Nucleus accumbens (tissue), 56 donors: ENCODE data around the gene IL18.
"Not testable (repeated sequence)": the region's sequence is repeated elsewhere in the genome, so short reads cannot be mapped to it uniquely, and the experiment has no call there.

Experiments
- DNase-seq, 56 donors: peaks; one replicate each; lab custom pipeline; 2025; lab: John Stamatoyannopoulos, UW

IL18 gene

DNA sequence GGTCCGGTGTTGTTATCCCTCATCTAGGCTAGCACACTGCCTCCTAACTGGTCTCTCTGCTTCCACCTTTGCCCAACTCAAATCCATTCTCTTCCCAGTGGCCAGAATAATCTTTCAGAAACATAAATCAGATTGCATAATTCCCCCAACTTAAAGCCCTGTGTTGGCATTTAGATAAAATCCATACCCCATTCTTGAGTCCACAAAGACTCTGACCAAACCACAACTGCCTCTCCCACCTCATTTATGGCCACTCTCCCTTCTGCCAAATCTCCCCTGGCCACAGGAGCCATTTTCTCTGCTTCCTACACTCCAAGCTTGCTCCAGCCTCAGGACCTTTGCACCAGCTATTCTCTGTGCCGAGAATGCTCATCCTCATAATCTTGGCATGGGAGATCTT, 36.8 kb downstream of the IL18 start:
- DNase-seq = no peak

DNA sequence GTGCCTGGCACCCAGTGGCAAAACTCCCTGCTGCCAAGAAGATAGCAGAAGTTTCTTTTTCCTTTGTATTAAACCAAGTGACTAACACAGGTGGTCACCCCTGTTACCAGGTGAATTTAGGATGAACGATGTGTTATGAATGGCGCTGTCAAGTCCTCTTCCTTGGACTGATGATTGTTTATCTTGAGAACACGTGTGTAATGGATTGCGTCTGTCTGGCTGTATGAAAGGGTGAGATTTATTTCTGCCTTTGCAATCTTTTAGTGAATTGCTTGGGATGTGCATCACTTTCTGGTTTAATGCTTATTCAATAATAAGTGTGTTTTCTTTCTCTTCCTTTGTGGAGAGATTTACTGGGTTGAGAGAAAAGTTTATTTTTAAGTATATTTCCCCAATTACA, 40.8 kb downstream of the IL18 start:
- DNase-seq = no peak

DNA sequence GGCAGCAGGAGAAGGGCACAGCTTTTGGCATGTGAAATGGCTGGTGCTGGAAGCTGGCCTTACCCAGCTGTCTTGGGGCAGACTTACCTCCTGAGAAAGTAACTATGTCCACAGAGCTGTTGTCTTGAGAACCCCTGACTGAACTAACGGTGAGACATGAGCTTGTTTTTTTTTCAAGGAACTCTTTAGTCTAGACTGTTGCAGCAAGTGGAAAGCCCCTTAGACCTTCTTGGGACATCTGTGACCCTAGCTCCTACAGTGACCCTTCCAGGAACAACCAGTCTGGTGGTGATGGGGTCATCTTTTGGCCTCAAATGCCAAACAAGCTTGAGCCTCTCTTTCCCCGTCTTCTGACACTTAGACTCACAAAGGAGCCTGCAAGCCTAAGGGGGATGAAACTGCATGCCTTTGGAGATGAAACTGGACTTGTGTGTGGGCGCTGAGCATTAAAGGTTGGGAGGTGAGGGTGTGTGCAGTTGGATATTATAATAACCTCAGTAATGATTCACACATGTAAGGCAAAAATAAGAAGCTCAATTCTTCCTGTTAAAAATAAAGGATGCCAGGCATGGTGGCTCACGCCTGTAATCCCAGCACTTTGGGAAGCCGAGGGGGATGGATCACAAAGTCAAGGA, 41.8 kb downstream of the IL18 start:
- DNase-seq = no peak

DNA sequence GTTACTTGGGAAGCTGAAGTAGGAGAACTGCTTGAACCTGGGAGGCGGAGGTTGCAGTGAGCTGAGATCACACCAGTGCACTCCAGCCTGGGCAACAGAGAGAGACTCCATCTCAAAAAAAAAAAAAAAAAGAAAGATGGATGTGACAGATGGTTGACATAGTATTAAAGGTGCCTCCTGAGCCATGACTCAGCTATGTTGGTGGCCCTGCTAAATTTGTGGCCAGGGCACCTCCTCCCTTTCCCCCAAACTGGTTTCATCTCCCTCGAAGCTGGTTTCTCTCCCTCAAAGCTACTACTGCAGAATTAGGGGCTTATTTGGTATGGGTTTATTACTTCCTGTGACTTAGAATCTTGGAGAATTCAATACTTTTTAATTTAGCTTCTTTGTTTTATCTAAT, 45.7 kb downstream of the IL18 start:
- DNase-seq = no peak

DNA sequence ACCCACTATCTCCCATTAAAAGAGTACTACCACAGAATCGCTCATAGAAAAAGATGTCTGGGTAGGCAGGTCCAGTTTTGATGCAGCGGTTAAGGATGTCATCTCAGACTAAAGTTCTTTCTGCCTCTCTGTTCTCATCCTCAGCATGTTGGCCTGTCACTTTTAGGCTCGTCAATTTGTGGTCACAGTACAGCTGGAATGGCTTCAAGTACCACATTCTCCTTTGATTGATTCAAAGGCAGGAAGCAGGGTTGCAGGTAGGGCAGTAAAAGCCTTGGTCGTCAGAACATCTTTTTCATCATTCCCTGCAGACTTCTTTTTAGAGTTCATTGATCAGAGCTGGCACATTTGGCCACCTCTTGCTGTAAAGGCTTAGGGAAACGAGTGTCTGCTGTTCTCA, 48.5 kb downstream of the IL18 start:
- DNase-seq = no peak

DNA sequence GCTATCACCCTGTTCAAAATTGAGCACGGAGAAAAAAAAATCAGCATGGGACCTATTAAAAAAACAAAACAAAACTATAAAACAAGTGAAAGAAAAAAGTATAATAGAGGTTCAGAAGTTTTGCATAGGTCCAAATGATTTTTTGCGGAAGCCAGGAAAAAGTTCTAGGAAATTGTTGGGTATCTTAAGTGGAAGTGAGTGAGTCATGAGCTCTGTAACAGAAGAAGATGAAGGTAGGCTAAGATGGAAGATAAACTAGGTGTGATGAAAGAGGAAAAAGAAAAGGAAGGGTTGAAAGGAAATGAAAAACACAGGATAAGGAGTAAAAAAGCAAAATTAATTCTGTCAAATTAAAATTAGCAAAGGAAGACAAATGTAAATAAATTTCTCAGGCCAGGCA, 49.4 kb downstream of the IL18 start:
- DNase-seq = no peak

DNA sequence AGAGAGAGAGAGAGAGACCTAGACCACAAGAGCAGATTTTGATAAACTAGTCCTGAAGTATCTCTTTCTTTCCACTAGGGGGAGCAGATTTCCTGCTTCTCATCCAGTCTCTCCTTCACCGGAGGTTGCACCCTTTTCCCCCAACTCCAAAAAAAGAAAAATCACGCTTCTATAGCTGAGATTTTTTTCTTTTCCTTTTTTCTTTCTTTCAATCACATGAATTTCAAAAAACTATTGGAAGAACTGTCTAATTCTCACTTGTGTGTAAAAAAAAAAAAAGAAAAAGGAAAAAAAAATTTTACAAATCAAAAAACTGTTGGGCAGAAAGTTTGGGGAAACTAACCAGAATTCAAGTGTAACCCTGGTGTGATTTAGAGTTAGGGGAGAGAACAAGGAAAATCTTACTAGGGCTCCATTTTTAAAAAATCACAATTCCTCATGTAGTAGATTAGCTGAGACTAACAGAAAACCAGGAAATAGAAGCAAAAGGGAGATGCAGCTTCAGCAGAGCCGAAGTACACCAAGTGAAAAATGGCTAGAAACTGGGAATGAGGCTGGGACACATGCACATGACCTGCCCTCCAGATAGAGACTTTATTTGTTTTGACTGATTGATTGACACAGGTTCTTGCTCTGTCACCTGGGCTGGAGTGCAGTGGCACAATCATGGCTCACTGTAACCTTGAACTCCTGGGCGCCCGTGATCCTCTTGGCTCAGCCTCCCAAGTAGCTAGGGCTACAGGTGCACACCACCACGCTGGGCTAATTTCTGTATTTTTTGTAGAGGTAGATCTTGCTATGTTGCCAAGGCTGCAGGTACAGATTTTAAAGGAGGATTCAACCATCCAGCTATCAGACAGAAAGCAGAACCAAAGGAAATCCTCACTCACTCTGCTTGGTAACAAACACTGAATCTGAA, 50.1 kb downstream of the IL18 start:
- DNase-seq = no peak

DNA sequence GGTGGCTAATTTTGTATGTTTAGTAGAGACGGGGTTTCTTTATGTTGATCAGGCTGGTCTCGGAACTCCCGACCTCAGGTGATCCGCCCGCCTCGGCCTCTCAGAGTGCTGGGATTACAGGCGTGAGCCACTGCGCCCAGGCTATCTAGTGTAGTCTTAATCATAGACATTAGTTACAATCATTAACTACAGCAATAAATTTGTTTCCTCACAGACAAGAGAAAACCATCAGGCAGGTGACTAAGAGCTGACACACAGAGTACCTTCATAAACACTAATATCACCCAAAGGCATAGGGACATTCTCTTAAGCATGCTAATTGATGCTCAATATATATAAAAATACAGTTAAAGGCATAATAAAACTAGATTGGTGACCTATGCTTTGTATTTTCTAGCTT, 57.8 kb downstream of the IL18 start:
- DNase-seq = no peak

DNA sequence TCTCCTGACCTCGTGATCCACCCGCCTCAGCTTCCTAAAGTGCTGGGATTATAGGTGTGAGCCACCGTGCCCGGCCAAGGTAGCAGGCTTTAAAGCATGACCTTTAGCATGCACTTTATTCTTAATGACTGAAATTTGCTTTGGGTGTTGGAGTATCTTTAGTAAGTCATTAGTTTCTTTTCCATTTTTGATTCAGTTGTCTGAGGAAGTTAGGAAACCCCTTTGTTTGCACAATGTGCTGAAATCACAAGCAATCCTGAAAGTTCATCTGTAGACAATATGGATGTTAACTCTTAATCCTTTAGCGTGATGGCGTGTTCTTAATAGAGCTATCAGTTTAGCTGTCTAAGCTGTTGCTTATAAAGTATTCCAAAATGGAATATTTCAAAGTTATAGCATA, 60.4 kb downstream of the IL18 start:
- no peak for DNase-seq

DNA sequence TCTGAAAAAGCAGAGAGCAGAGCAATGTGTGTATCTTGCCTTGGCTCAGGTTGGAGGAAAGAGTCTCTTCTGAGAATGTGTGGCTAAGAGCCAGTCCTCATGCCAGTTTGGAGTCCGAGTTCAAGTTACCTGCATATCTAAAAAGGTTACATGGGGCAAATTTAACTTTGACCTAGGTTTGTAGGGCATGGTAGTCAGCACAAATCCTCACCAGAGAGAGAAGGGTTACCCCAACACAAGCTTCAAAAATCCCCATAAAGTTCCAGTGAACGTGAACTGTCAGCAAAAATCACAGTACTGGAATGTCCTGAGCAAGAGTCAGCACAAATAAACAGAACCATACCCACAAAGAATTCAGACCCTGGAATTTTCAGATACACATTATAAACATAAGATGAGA, 63.4 kb downstream of the IL18 start:
- no peak for DNase-seq

DNA sequence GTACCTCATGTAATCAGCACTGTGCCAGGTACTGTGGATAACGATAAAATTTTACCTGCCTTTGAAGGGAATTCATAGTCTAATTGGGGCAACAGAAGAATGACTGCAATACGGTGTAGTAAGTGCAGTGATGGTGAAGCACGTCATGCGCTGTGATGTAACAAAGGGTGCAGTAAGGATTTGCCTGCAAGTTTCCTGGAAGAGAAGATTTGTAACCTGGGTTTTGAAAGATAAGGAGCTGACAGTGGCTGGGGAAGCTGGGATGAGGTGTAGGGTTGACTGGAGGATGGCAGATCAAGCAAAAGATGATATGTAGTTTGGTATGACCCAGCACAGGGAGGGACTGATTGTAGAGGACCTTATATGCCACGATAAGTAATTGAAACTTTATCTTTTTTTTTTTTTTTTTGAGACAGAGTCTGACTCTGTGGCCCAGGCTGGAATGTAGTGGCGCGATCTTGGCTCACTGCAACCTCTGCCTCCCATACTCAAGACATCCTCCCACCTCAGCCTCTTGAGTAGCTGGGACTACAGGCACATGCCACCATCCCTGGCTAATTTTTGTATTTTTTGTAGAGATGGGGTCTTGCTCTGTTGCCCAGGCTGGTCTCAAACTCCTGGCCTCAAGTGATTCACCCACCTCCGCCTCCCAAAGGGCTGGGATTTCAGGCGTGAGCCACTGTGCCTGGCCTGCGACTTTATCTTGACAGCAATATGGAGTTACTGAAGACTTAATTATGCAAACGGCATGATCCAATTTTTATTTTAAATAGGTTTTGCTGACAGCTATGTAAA, 66.0 kb downstream of the IL18 start:
- no peak for DNase-seq

DNA sequence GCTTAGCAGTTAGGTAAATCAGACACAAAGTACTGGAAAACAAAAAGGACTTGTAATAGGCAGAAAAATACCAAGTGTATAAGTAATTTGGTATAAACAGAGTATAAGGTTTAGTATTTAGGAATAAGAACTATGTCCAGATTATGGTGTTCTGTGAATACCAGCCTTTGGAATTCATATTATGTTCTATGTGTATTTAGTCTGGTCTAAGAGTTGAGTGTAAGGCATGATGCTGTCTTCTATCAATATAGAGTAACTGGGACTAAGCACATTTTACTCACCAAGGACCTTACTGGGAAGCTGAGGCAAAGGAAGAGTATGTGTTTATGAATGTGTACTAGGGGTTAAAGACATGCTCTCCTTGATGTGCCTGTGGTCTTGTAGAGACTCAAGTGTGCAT, 67.7 kb downstream of the IL18 start:
- DNase-seq = no peak

DNA sequence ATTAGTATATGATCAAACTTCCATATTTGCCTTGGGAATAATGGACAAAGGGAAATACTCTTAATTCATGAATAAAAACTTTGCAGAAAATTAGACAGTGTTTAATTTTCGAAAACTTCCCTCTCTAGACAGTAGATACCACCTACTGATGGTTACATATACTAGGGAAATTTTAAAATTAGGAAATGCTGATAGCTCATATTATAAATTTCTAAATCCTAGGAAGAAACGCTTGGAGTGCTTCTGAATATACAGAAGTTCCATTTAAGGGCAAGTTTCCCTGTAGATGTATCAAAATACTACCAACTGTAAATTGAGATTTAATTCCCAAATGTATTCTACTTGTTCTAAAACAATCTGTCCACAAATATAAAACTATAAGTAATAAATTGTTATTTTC, 68.6 kb downstream of the IL18 start:
- not testable (repeated sequence) for DNase-seq
